Metanephros (tissue), 1 donor: ENCODE results near the gene UCK2. TPM values are rescaled to one million over a fixed set of nuclear protein-coding genes. Genes with fewer than 3 reads are reported as not detected.

Source experiments
- total RNA-seq: library from RNA; depleted of rRNA; stranded (reverse); fragments of >200 nt; gene quantifications from one replicate; pipeline ENCODE4 v1.2.3, GENCODE V29; 2014

UCK2 gene
- 33.3 TPM for total RNA-seq

DNA sequence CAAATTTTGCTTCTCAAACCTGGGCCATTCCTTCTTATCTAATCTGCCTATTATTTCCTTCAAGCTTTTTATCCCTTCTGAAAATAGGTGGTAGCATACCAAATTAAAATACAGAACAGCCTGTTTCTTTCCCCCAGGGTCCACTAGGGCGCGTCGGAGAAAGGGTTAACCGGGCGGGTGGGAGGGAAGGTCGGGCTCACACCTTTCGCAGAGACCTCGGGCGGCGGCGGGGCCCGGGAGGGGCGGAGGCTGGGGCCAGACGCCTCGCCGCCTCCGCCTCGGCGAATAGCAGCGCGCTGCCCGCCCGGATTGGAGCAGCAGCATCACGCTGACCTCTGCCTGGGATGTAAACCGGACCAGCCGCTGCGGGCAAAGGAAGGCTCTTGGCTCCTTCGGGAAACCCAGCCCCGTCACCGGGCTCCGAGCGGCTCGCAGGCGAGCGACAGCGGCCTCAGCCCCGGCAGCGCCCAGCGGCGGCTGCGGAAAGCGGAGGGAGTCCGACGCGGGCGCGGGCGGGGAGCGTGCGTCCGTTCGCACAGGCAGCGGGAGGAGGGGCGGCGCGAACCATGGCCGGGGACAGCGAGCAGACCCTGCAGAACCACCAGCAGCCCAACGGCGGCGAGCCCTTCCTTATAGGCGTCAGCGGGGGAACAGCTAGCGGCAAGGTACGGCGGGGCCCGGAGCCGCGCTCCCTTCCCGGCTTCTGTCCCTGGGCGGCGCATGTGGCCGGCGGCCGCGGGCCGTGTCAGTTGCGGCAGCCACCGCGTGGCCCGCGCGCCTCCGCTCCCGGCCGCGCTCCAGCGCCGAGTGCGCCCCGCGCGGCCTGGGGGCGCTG is at the start of gene UCK2:
Gene UCK2 (plus strand): TSS at position 347 of the 835 bp plus-strand sequence. CDS start 220 bp downstream, at position 567.

Other genes starting within 250 kb of the UCK2 start
- gene MGST3, start 196.4 kb upstream of the UCK2 start, total RNA-seq = 169 TPM
- 69.9 TPM for gene ALDH9A1, start 129.1 kb upstream of the UCK2 start, total RNA-seq
- gene TMCO1, start 58.7 kb upstream of the UCK2 start, total RNA-seq = 49.9 TPM